ENCODE results near the gene BIN1.

- TF ChIP-seq TAF1 (IDR thresholded peaks at IDR 0.05; ENCODE audit: low read depth, low read length) (no peak), POLR2AphosphoS5 (IDR thresholded peaks at IDR 0.05; ENCODE audit: low read depth, low read length) (no peak), POLR2A (IDR thresholded peaks at IDR 0.05; ENCODE audit: low read depth, low read length) (no peak)
Observed at GRCh38 chr2:127058246-127058953, 48.6 kb downstream of the BIN1 start.

All from GM12891 (cell line).